ENCODE data around the gene TMSB4Y. TPM values are rescaled to one million over a fixed set of nuclear protein-coding genes. Genes with fewer than 3 reads are reported as not detected.

The TMSB4Y gene
- 0.34 TPM in 1 of 2 replicates, not detected in the other for total RNA-seq

GRCh38 chrY:13703568-13703968 lies at the start of gene TMSB4Y:
TSS of gene TMSB4Y (plus strand) at chrY:13703899.

Other genes with a start within 250 kb of the TMSB4Y start
- gene UTY, start 223.9 kb upstream of the TMSB4Y start, total RNA-seq = 22.2 TPM in 1 of 2 replicates, not detected in the other

Measured in nasal cavity respiratory epithelium epithelial cell of viscerocranial mucosa (primary cell).